IPS-11a (cell line): ENCODE results near the gene FOXJ1.

Source experiments
- H3K4me3 ChIP-seq: one replicate; pipeline ENCODE4 v1.5.1; 2013; ENCODE audit warnings: low read depth, low read length, control low read depth

The FOXJ1 gene

DNA sequence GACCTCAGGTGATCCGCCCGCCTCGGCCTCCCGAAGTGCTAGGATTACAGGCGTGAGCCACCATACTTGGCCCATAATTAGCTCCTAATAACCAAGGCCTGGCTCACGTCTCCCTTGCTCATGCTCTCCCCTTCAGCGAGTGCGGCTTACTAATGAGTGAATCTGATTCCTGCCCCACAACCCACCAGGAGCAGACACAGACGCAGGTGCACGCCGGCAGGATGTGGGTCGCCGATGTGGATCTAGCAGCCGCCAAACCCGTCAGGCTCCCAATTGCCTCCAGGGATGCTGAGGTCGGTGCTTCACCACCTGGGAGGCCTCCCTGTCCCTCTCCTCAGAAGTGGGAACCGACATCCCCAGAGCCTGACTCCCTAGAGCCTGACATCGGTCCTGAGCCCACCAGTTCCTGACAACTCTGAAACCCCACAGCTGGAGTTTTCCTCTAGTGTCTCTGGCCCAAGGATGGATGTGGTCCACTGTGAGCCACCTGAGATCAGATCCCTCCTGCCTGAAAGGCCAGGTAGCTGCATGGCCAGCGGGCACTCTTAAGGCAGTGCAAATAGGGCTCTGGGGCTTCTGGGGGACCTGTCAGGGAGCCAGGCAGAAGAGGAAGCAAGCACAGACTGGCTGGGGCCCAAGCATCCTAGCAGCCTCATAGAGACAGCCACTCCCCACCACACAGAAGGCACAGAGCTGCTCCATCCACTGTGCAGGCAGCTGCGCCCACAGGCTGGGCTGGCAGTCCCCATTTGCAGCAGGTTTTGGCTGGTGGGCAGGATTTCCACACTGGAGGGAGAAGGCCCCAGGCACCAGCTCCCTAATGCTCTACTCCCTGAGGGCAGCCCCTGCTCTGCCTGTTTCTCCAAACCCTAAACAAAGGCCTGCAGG is 48.3 kb downstream of the FOXJ1 start:
- no peak overlapping the region for H3K4me3 ChIP-seq

DNA sequence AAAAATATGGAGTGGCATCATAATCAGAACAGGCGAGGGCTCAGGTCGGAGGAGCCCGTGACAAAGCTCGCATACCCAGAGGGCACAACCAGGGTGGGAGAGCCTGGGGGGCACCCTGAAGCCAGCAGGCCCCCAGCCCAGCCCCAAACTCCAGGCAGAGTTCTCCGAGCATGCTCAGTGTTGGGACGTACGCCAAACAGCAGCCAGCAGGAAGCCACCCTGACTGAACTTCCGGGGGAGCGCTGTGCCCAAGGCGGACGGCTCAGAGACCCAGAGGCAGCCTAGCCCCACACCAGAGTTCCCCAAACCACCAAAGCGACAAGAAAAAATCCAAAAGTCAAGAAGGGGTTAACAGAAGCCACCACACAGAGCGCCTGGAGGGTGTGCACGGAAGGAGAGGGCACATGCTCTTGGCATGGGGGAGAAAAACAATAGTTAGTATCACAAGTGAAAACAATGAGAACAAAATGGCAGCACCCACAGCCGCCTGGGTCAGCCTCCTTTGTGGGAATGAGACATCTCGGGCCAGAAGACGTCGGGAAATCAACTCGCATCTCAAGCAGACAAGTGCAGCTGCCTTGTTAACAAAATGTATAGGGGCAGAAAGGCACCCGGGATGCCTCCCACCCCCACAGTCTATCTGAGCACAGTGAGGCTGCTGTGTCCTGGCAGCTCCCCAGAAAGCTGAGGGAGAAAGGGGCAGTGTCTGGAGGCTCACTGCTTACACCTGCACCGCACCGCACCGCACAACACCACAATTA is 49.3 kb downstream of the FOXJ1 start:
- H3K4me3 ChIP-seq: no peak overlapping the region

DNA sequence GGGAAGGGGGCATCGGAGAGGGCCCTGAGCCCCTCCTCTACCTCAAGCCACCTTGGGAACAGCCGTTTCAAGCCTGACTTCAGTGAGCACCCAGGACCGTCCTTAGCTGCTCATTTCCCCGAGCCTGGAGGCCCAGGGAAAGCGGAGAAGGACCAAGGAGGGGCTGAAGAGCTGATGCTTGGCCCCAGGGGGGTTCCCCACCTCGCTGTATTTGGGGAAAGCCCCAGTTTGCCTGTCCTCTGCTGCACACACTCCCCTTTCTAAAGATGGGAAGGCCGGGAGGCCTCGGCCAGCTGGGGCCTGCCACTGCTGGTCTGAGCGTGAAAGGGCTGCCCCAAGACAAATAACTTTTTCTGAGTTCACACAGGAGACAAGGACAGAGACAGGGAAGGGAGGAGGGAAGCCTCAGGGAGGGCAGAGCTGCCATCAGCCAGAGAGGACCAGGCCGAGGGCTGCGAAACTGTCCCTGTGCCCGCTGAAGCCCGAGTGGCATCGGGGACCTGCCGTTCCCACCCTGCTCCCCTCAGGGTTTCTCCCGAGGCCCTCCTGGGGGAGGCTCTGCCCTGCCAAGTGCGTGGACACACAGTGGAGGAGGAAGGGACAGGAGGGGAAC is 50.4 kb downstream of the FOXJ1 start:
- no peak overlapping the region for H3K4me3 ChIP-seq

DNA sequence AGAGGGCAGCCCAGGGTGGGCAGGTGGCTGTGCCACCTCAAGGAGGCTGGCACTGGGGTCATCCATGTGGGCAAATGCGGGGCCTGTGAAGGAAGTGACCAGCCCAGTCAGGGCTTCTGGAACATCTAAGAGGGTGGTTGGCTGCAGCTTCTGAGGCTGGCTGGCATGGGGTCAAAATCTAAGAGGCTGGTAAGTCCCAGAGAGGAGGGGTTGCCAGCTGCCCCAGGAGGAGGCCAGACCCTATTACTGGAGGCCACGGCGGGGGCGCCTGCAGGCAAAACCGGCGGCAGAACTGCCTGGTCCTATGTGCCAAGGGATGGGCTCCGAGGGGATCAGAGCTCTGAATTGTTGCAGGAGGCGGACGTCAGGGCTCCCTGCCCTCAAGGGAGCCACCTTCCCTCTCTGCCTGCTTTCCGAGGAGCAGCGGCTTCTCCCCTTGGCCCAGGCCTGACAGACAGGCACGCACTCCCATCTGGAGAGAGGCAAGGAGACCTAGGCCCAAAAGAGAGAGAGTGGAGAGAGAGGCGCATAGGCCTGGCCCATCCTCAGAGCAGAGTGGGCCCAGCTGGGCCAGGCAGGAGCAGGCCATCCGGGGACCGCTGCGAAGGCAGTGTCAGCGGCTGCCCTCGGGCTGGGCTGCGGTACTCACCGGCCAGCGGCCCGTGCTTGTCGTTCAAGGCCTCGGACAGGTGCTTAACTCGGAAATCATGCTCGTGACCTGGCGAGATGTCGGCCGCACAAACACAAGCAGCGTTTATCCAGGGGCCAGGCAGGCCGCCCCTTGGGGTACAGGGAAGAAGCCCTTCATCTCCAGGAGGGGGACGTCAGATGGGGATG is 51.1 kb downstream of the FOXJ1 start:
- no peak overlapping the region for H3K4me3 ChIP-seq

DNA sequence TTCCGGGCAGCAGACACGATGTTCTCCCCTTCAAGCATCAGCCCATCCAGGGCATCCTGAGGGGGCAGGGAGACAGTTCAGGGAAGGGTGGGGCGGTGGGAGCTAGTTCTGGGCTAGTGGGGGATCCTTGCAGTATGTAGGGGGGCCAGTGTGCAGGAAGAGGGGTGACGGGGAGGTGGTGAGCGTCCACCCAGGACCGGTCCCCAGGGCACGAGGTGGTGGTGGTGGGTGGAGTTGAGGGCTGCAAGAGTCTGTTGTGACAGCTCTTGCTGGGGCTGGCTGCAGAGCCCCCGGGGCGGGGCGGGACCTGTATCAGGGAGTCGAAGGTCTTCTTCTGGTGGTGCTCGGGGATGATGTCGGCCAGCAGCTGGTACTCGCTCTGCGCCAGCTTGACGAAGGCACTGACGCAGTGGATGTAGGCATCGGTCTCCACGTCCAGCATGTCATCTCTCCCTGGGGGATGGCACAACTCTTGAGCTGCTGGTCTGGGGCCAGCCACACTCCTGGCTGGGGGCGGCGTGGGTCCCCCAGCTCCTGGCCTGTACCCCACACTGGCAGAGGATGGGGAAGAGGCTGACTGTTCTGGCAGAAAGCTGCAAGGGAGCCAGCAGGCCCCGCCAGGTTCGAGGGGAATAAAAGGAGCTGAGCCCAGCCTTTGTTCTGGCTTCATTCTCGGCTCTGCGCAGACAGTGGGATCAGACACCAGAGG is 52.0 kb downstream of the FOXJ1 start:
- no peak overlapping the region for H3K4me3 ChIP-seq

DNA sequence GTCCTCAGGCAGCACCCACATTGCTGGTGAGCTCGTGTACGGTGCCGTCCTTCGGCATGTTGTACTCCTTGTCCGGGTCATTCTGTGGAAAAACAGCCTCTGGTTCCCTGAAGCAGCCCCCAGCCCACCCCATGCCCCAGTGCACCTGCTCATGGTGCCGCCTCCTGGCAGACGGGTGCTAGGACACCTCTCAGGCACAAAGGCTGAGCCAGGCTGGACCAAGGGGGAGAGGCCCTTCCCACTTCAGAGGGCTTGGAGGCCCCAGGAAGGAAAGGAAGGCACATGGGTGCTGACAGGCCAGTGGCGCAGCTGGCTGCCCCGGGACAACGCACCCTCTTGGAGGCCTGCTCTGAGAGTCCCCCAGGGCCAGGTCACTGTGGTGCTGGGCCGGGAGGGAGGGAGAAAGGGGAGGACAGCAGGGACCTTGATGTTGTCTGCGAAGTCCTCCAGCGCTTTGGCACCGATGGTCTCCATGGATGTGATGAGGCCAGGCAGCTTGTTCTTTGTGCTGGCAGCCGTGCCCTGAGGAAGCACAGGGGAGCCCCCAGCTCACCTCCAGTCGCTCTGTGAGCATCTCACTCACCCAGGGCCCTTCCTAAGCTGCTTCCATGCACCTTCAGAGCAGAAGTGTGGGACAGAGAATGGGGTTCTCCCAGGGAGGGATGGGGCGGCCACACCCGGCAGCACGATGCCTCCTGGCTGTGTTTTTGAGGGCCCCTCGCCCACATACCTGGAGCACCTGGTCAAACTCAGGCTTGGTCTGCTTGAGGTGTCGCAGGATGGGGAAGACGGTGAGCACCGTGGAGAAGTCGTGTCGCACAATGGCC is 52.8 kb downstream of the FOXJ1 start:
- H3K4me3 ChIP-seq: no peak overlapping the region

DNA sequence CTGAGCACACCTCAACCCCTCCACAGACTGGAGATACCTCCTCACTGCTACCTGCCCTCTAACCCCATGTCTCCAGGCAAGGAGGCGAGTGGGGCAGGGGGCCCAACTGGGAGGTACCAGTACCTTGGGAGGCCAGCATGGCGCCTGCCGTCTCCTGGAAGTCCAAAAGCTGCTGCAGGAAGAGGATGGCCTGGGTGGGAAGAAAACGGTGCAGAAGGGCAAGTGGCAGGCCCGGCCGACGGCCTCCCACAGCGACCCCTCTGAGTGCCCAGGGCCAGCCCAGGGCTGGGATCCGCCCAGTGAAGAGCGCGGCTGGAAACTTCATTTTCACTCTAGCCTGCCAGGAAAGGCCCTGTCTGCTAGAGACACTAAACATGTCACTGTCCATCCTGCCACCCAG is 53.5 kb downstream of the FOXJ1 start:
- H3K4me3 ChIP-seq: no peak overlapping the region

DNA sequence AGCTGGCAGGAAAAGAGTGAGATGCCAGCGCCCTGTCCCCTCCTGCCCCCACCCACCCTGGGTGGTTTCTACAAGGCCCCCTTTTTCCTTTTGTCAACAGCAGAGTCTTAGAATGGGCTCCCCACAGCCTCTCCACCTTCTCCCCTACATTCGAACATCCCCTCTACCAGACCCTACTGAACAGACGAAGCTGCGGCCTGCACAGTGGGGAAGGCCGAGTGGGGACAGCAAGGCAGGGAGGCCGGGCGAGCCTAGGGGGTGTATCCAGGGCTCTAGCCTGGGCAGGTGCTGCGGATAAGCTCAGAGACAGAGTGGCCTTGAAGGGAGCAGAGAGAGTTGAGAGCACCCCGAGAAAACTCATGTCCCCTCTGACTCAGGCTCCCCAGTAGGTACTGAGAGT is 54.7 kb downstream of the FOXJ1 start:
- H3K4me3 ChIP-seq: no peak overlapping the region
